IMR-90 (cell line): ENCODE results near the gene PLBD1. TPM values are rescaled to one million over a fixed set of nuclear protein-coding genes. Genes with fewer than 3 reads are reported as not detected.

ENCODE experiments used
- ATAC-seq: fragments of 200-7000 bp; cut with Tn5 transposase; 2 replicates; pipeline ENCODE4 v1.9.1; 2020; ENCODE audit warnings: low read depth, mild to moderate bottlenecking, moderate library complexity
- BruUV-seq: library from RNA; stranded (reverse); fragments of 400-500 nt; replicated peaks from 2 replicates; lab custom pipeline; 2021; lab: Mats Ljungman, UMichigan
- CTCF ChIA-PET: fragments of 300-600 bp; formaldehyde crosslinking; extraction: SDS; loops from one replicate; lab custom pipeline; 2021; ENCODE audit warnings: antibody characterized with exemption; lab: Yijun Ruan, JAX
- POLR2A ChIA-PET: fragments of 300-600 bp; sonication (Branson Sonifier 250); formaldehyde crosslinking; loops from one replicate; lab custom pipeline; 2022; ENCODE audit warnings: antibody characterized with exemption; ENCODE audit not compliant: unreplicated experiment; lab: Charles Lee
- DNase-seq: peaks from one replicate; pipeline ENCODE4 v3.0.0; 2013
- H2AFZ ChIP-seq: replicated peaks from 2 replicates; pipeline ENCODE3; 2013; ENCODE audit warnings: low read length, mild to moderate bottlenecking; ENCODE audit not compliant: poor library complexity
- H2AK5ac ChIP-seq: 2 replicates; pipeline ENCODE4 v1.6.1; 2013; ENCODE audit warnings: low read depth, low read length, inconsistent platforms
- H2AK9ac ChIP-seq: replicated peaks from 2 replicates; pipeline ENCODE3; 2013; ENCODE audit warnings: mild to moderate bottlenecking, low read depth, low read length, moderate library complexity; ENCODE audit not compliant: poor library complexity
- H2BK120ac ChIP-seq: 2 replicates; pipeline ENCODE4 v1.6.1; 2013; ENCODE audit warnings: low read depth, low read length, inconsistent platforms
- H2BK15ac ChIP-seq: 3 replicates; pipeline ENCODE4 v1.6.1; 2013; ENCODE audit warnings: low read depth, low read length, inconsistent platforms
- H2BK20ac ChIP-seq: 2 replicates; pipeline ENCODE4 v1.6.1; 2013; ENCODE audit warnings: low read depth, mild to moderate bottlenecking, inconsistent platforms, low read length, moderate library complexity
- H2BK5ac ChIP-seq: 2 replicates; pipeline ENCODE4 v1.6.1; 2013; ENCODE audit warnings: mild to moderate bottlenecking, low read depth, low read length, inconsistent platforms; ENCODE audit not compliant: poor library complexity, severe bottlenecking
- H3K14ac ChIP-seq: replicated peaks from 2 replicates; pipeline ENCODE4 v1.6.1; 2013; ENCODE audit warnings: low read depth, low read length, inconsistent platforms
- H3K18ac ChIP-seq: 2 replicates; pipeline ENCODE4 v1.6.1; 2013; ENCODE audit warnings: low read depth, low read length, control low read depth
- H3K23ac ChIP-seq: 2 replicates; pipeline ENCODE4 v1.6.1; 2013; ENCODE audit warnings: low read depth, low read length, inconsistent platforms
- H3K27ac ChIP-seq: 2 replicates; pipeline ENCODE4 v1.5.1; 2013; ENCODE audit warnings: mild to moderate bottlenecking, control low read depth, low read length; ENCODE audit not compliant: insufficient read depth
- H3K27me3 ChIP-seq: 2 replicates; pipeline ENCODE4 v1.6.1; 2013; ENCODE audit warnings: low read length; ENCODE audit not compliant: control insufficient read depth, insufficient read depth
- H3K36me3 ChIP-seq: 2 replicates; pipeline ENCODE4 v1.6.1; 2013; ENCODE audit warnings: low read length, mixed read lengths; ENCODE audit not compliant: control insufficient read depth, insufficient read depth
- H3K4ac ChIP-seq: 2 replicates; pipeline ENCODE4 v1.6.1; 2013; ENCODE audit warnings: low read depth, low read length, inconsistent platforms
- H3K4me1 ChIP-seq: 2 replicates; pipeline ENCODE4 v1.6.1; 2013; ENCODE audit warnings: low read length, mixed read lengths; ENCODE audit not compliant: control insufficient read depth, insufficient read depth
- H3K4me2 ChIP-seq: 2 replicates; pipeline ENCODE4 v1.6.1; 2013; ENCODE audit warnings: low read depth, mild to moderate bottlenecking, control low read depth, low read length, moderate library complexity
- H3K4me3 ChIP-seq: 2 replicates; pipeline ENCODE4 v1.5.1; 2013; ENCODE audit warnings: low read depth, mild to moderate bottlenecking, control low read depth, low read length, moderate library complexity; ENCODE audit not compliant: insufficient read depth
- H3K56ac ChIP-seq: 2 replicates; pipeline ENCODE4 v1.6.1; 2013; ENCODE audit warnings: low read length, inconsistent platforms; ENCODE audit not compliant: insufficient read depth; ENCODE audit errors: extremely low read depth
- H3K79me1 ChIP-seq, 2 experiments: 2 replicates each; pipeline ENCODE4 v1.6.1; 2013; ENCODE audit warnings: low read length in 2 of 2, inconsistent platforms in 1 of 2, low read depth in 1 of 2
- H3K9ac ChIP-seq: 2 replicates; pipeline ENCODE4 v1.6.1; 2013; ENCODE audit warnings: low read depth, low read length, control low read depth
- H3K9me1 ChIP-seq: 2 replicates; pipeline ENCODE4 v1.6.1; 2013; ENCODE audit warnings: low read length, inconsistent platforms; ENCODE audit not compliant: insufficient read depth
- H3K9me3 ChIP-seq: 2 replicates; pipeline ENCODE4 v1.6.1; 2013; ENCODE audit warnings: low read length; ENCODE audit not compliant: control insufficient read depth, insufficient read depth
- H4K20me1 ChIP-seq: 2 replicates; pipeline ENCODE4 v1.6.1; 2013; ENCODE audit warnings: low read length, inconsistent platforms; ENCODE audit not compliant: insufficient read depth
- H4K5ac ChIP-seq: 2 replicates; pipeline ENCODE4 v1.6.1; 2013; ENCODE audit warnings: mild to moderate bottlenecking, low read depth, low read length, control low read depth
- H4K8ac ChIP-seq, 2 experiments: 2 replicates each; pipeline ENCODE4 v1.6.1; 2013; ENCODE audit warnings: low read depth in 2 of 2, low read length in 2 of 2, control low read depth in 1 of 2, inconsistent platforms in 1 of 2
- H4K91ac ChIP-seq: 2 replicates; pipeline ENCODE4 v1.6.1; 2013; ENCODE audit warnings: low read depth, low read length, inconsistent platforms; ENCODE audit not compliant: insufficient read depth
- BHLHE40 ChIP-seq: fragments of 150-350 bp; IDR thresholded peaks from 2 replicates; pipeline ENCODE4 v1.6.1; 2016; ENCODE audit warnings: mild to moderate bottlenecking, low read depth, low read length
- CEBPB ChIP-seq: IDR thresholded peaks from 2 replicates; pipeline ENCODE4 v1.6.1; 2012; ENCODE audit warnings: low read depth, low read length, improper control_type of control experiment
- CHD1 ChIP-seq: IDR thresholded peaks from 2 replicates; pipeline ENCODE4 v1.6.1; 2012; ENCODE audit warnings: low read depth, low read length, improper control_type of control experiment
- ELK1 ChIP-seq: fragments of 150-350 bp; IDR thresholded peaks from 2 replicates; pipeline ENCODE4 v1.6.1; 2016; ENCODE audit warnings: low read depth, mild to moderate bottlenecking, low read length, moderate library complexity, borderline replicate concordance
- FOS ChIP-seq: fragments of 150-350 bp; IDR thresholded peaks from 2 replicates; pipeline ENCODE4 v1.6.1; 2016; ENCODE audit warnings: low read depth, low read length
- MAFK ChIP-seq: IDR thresholded peaks from 2 replicates; pipeline ENCODE4 v1.6.1; 2012; ENCODE audit warnings: low read depth, low read length, improper control_type of control experiment
- MAZ ChIP-seq: IDR thresholded peaks from 2 replicates; pipeline ENCODE4 v1.6.1; 2012; ENCODE audit warnings: low read depth, mild to moderate bottlenecking, low read length, improper control_type of control experiment, moderate library complexity, borderline replicate concordance
- MXI1 ChIP-seq: IDR thresholded peaks from 2 replicates; pipeline ENCODE4 v1.6.1; 2012; ENCODE audit warnings: low read depth, mild to moderate bottlenecking, low read length, moderate library complexity, borderline replicate concordance
- NFE2L2 ChIP-seq: fragments of 150-350 bp; IDR thresholded peaks from 2 replicates; pipeline ENCODE4 v1.6.1; 2016; ENCODE audit warnings: low read depth, mild to moderate bottlenecking, low read length
- POLR2A ChIP-seq: IDR thresholded peaks from 2 replicates; pipeline ENCODE4 v1.6.1; 2012; ENCODE audit warnings: mild to moderate bottlenecking, low read depth, low read length
- RAD21 ChIP-seq: IDR thresholded peaks from 2 replicates; pipeline ENCODE4 v1.6.1; 2012; ENCODE audit warnings: low read length, improper control_type of control experiment
- RCOR1 ChIP-seq: IDR thresholded peaks from 2 replicates; pipeline ENCODE4 v1.6.1; 2012; ENCODE audit warnings: mild to moderate bottlenecking, low read length, improper control_type of control experiment; ENCODE audit not compliant: insufficient replicate concordance
- RFX5 ChIP-seq: IDR thresholded peaks from 2 replicates; pipeline ENCODE4 v1.8.0; 2012; ENCODE audit warnings: low read depth, mild to moderate bottlenecking, low read length, moderate library complexity
- SMC3 ChIP-seq: fragments of 150-350 bp; IDR thresholded peaks from 2 replicates; pipeline ENCODE4 v1.6.1; 2016; ENCODE audit warnings: low read depth, mild to moderate bottlenecking, antibody characterized with exemption, low read length, moderate library complexity
- USF2 ChIP-seq: fragments of 150-350 bp; IDR thresholded peaks from 2 replicates; pipeline ENCODE4 v1.6.1; 2017; ENCODE audit warnings: mild to moderate bottlenecking, antibody characterized with exemption, low read length, low read depth
- dilution Hi-C: fragments of 300-500 bp; cut with HindIII; formaldehyde crosslinking; loops from one replicate; pipeline ENCODE4 v1.14.3; 2018; ENCODE audit warnings: low sequenced_read_pairs; ENCODE audit not compliant: unreplicated experiment
- in situ Hi-C: fragments of 300-500 bp; cut with MboI; formaldehyde crosslinking; loops from 3 replicates; pipeline ENCODE4 v1.14.3; 2019; ENCODE audit warnings: low sequenced_read_pairs, inconsistent platforms, mixed read lengths
- intact Hi-C: fragments of 100-400 bp; cut with micrococcal nuclease; formaldehyde crosslinking; loops from 2 replicates; pipeline ENCODE4 v1.10.0; 2022
- polyA plus RNA-seq, 3 experiments: library from polyadenylated mRNA; depleted of rRNA; stranded (reverse); fragments of >200 nt; gene quantifications; 2 replicates each; pipeline ENCODE4 v1.2.3, GENCODE V29; 2012; ENCODE audit warnings: low replicate concordance in 1 of 3
- total RNA-seq: library from RNA; depleted of rRNA; stranded (reverse); fragments of >200 nt; gene quantifications from 2 replicates; pipeline ENCODE4 v1.2.3, GENCODE V29; 2012
- TF ChIP-seq, protein P1 (sequence below): conservative IDR thresholded peaks from 2 replicates; pipeline ENCODE4 v1.5.1; 2012; ENCODE audit warnings: mild to moderate bottlenecking, low read depth, low read length, improper control_type of control experiment

The PLBD1 gene
- total and polyA plus RNA-seq, 2 of the 4 experiments (the other 2 are of a cell fraction): under 0.01 TPM; not detected in 1

DNA sequence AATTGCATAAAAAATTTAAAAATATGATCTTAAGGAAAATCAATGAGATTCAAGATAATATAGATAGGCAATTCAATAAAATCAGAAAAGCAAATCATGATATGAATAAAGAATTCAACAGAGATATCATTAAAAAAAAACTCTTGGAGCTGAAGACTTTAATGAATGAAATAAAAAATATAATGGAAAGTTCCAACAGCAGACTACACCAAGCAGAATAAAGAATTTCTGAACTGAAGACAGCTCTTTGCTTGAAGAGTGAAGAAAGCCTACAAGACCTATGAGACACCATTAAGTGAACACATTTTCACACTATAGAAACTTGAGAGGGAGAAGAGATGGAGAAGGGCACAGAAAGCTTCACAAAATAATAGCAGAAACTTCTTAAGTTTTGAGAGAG, 45.9 kb downstream of the PLBD1 start:
- H2AK5ac ChIP-seq: no peak overlapping the region
- H3K79me1 ChIP-seq: no peaks in the 10 kb centered on the region
- no peak overlapping the region for H2AFZ ChIP-seq
- H3K56ac ChIP-seq: no peak overlapping the region
- no peaks in the 10 kb centered on the region for H3K36me3 ChIP-seq
- no peak overlapping the region for H4K8ac ChIP-seq
- CTCF ChIA-PET: no interaction called here
- H3K9me3 ChIP-seq: peaks cover 9% of the 10 kb centered on the region; the same call in 1 of the 2 replicates
- in situ Hi-C loops: no loop called here
- intact Hi-C loops: no loop called here
- H2BK20ac ChIP-seq: no peak overlapping the region
- H2BK15ac ChIP-seq: no peak overlapping the region
- no peaks in the 10 kb centered on the region for H3K4me1 ChIP-seq
- no peak overlapping the region for H2BK5ac ChIP-seq
- no peak for DNase-seq
- no peak overlapping the region for H3K4me2 ChIP-seq
- H3K27me3 ChIP-seq: no peaks in the 10 kb centered on the region
- no peak overlapping the region for H2BK120ac ChIP-seq
- H4K20me1 ChIP-seq: no peaks in the 10 kb centered on the region
- no peak overlapping the region for H3K4ac ChIP-seq
- dilution Hi-C loops: no loop called here
- BruUV-seq: no TSS peak
- H2AK9ac ChIP-seq: no peak overlapping the region
- no peak overlapping the region for H4K5ac ChIP-seq
- H3K9me1 ChIP-seq: no peaks in the 10 kb centered on the region
- POLR2A ChIA-PET: interaction anchor here (0.6 kb wide), 1 partner anchor 41 kb away, joined by 6 read pairs; no protein-coding TSS in a partner anchor
- no peak for TF ChIP-seq USF2
- no peak for TF ChIP-seq POLR2A
- TF ChIP-seq RAD21: no peak
- no peak for TF ChIP-seq CEBPB
- no peak for TF ChIP-seq MAFK
- no peak for TF ChIP-seq FOS
- no peak for TF ChIP-seq MXI1
- TF ChIP-seq SMC3: no peak
- no peak for TF ChIP-seq CHD1
- no peak for TF ChIP-seq ELK1
- TF ChIP-seq RFX5: no peak
- TF ChIP-seq, protein P1, sequence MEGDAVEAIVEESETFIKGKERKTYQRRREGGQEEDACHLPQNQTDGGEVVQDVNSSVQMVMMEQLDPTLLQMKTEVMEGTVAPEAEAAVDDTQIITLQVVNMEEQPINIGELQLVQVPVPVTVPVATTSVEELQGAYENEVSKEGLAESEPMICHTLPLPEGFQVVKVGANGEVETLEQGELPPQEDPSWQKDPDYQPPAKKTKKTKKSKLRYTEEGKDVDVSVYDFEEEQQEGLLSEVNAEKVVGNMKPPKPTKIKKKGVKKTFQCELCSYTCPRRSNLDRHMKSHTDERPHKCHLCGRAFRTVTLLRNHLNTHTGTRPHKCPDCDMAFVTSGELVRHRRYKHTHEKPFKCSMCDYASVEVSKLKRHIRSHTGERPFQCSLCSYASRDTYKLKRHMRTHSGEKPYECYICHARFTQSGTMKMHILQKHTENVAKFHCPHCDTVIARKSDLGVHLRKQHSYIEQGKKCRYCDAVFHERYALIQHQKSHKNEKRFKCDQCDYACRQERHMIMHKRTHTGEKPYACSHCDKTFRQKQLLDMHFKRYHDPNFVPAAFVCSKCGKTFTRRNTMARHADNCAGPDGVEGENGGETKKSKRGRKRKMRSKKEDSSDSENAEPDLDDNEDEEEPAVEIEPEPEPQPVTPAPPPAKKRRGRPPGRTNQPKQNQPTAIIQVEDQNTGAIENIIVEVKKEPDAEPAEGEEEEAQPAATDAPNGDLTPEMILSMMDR: no peak
- no peak for TF ChIP-seq BHLHE40
- TF ChIP-seq MAZ: no peak
- TF ChIP-seq NFE2L2: no peak
- no peak for TF ChIP-seq RCOR1
- no peak overlapping the region for H4K91ac ChIP-seq
- no peak overlapping the region for H3K9ac ChIP-seq
- no peak overlapping the region for H3K23ac ChIP-seq
- no peak overlapping the region for H3K27ac ChIP-seq
- H3K18ac ChIP-seq: no peak overlapping the region
- ATAC-seq: no peak
- no peak overlapping the region for H3K14ac ChIP-seq
- no peak overlapping the region for H3K4me3 ChIP-seq
